Endothelial cell (in vitro differentiated cells): Measurements from ENCODE around the gene TBXA2R. TPM values are rescaled to one million over a fixed set of nuclear protein-coding genes. Genes with fewer than 3 reads are reported as not detected.

ENCODE experiments used
- DNase-seq: peaks from one replicate; pipeline ENCODE4 v3.0.0; 2021; ENCODE audit warnings: low spot score
- H3K27ac Mint-ChIP-seq: one replicate; pipeline ENCODE4 v1.8.0; 2021; ENCODE audit warnings: mixed read lengths, inconsistent platforms; ENCODE audit not compliant: unreplicated experiment
- H3K27me3 Mint-ChIP-seq: one replicate; pipeline ENCODE4 v1.8.0; 2021; ENCODE audit warnings: mild to moderate bottlenecking, moderate library complexity, mixed read lengths, inconsistent platforms; ENCODE audit not compliant: unreplicated experiment
- H3K36me3 Mint-ChIP-seq: one replicate; pipeline ENCODE4 v1.8.0; 2021; ENCODE audit warnings: mild to moderate bottlenecking, low read depth, mixed read lengths, inconsistent platforms; ENCODE audit not compliant: unreplicated experiment
- H3K4me1 Mint-ChIP-seq: one replicate; pipeline ENCODE4 v1.8.0; 2021; ENCODE audit warnings: mild to moderate bottlenecking, mixed read lengths, inconsistent platforms; ENCODE audit not compliant: unreplicated experiment
- H3K4me3 Mint-ChIP-seq: one replicate; pipeline ENCODE4 v1.8.0; 2021; ENCODE audit warnings: mild to moderate bottlenecking, mixed read lengths, inconsistent platforms; ENCODE audit not compliant: unreplicated experiment
- H3K9me3 Mint-ChIP-seq: one replicate; pipeline ENCODE4 v1.8.0; 2021; ENCODE audit warnings: mixed read lengths, inconsistent platforms; ENCODE audit not compliant: unreplicated experiment
- CTCF ChIP-seq: fragments of 200-600 bp; sonication (generic); IDR thresholded peaks from one replicate; pipeline ENCODE4 v1.5.0; 2021; ENCODE audit warnings: antibody characterized with exemption; ENCODE audit not compliant: unreplicated experiment
- total RNA-seq: library from RNA; stranded (reverse); fragmentation: NEBNext Ultra II Directional; extraction: Animal tissue kit (Norgen Biotek cat#: 25700); gene quantifications from one replicate; pipeline ENCODE4 v1.2.1, GENCODE V29; 2021; ENCODE audit not compliant: unreplicated experiment

TBXA2R gene
- total RNA-seq, 1 donor from 2014 or later = 7.3 TPM

GRCh38 chr19:3575949-3576673 lies 30.6 kb downstream of the TBXA2R start:
- no peak overlapping the region for H3K27ac Mint-ChIP-seq
- H3K9me3 Mint-ChIP-seq = no peaks in the 10 kb centered on the region
- DNase-seq = no peak
- no peak for TF ChIP-seq CTCF
- H3K27me3 Mint-ChIP-seq = peaks cover 31% of the 10 kb centered on the region
- peaks cover 12% of the 10 kb centered on the region for H3K36me3 Mint-ChIP-seq
- H3K4me3 Mint-ChIP-seq = peak overlapping the region; percentile 31
- peaks cover 12% of the 10 kb centered on the region for H3K4me1 Mint-ChIP-seq

GRCh38 chr19:3575260-3575741 lies 31.4 kb downstream of the TBXA2R start:
- peak; percentile 49 for DNase-seq
- no peak for TF ChIP-seq CTCF
- Mint-ChIP-seq H3K4me1 (peaks cover 12% of the 10 kb centered on the region), H3K27ac (peak overlapping the region; percentile 13), H3K27me3 (peaks cover 30% of the 10 kb centered on the region), H3K9me3 (no peaks in the 10 kb centered on the region), H3K36me3 (peaks cover 12% of the 10 kb centered on the region), H3K4me3 (peak overlapping the region; percentile 79)

DNA sequence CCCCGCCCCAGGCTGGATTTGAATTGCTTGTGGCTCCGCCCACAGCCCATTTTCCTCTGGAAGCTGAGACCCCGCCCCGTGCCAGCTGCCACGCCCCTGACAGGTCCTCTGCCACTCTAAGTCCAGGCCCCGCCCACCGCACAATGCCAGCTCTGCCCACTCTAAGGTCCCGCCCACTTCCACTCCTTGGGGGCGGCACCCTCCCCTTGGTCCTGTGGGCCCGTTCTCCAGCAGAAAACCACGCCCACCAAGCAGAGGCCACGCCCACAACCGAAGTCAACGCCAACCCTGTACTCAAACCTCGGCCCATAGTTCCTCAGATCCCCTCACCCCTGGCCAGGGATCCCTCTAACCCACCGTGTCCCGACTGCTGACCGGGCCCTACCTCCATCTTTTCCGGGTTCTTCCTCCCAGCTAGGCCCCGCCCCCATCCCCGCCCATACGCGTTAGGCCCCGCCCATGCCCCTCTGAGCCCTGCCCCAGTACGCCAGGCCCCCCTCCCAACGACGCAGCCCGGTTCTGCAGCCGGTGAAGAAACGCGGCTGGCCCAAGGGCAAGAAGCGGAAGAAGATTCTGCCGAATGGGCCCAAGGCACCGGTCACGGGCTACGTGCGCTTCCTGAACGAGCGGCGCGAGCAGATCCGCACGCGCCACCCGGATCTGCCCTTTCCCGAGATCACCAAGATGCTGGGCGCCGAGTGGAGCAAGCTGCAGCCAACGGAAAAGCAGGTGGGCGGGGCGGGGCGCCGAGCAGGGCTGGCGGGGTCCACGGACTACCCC lies 32.6 kb downstream of the TBXA2R start:
- Mint-ChIP-seq H3K27me3 (peaks cover 23% of the 10 kb centered on the region), H3K27ac (no peak overlapping the region), H3K9me3 (no peaks in the 10 kb centered on the region), H3K4me1 (peaks cover 12% of the 10 kb centered on the region), H3K4me3 (peak overlapping the region; percentile 84), H3K36me3 (peaks cover 12% of the 10 kb centered on the region)
- peak; percentile 91 for DNase-seq
- TF ChIP-seq CTCF = no peak

DNA sequence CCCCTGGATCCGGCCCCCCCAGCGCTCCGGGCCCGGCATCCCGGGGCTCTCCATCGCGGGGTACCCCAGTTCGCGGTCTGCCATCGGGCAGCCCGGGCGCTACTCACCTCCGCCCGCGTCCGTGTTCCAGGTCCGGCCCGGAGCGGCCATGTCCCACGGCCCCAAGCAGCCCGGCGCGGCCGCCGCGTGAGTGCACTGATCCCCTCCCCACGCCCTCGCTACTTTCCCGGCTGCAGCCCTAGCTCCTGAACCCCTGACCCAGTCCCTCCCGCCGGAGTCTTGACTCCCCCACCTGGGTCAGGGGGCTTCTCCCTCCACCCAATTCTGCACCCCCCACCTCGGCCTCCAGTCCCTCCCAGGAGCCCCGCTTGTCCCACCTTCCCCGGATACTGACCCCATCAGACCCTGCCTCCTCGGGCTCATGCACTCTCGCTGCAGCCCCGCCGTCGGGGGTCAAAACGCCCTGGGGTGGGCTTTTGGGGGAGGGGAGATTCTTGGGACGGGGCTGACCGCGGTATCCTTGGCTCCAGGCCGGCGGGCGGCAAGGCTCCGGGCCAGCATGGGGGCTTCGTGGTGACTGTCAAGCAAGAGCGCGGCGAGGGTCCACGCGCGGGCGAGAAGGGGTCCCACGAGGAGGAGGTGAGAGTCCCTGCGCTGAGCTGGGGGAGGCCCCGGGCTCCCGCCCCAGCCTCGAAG lies 33.4 kb downstream of the TBXA2R start:
- peaks cover 12% of the 10 kb centered on the region for H3K4me1 Mint-ChIP-seq
- H3K9me3 Mint-ChIP-seq = no peaks in the 10 kb centered on the region
- DNase-seq = no peak
- H3K36me3 Mint-ChIP-seq = peaks cover 12% of the 10 kb centered on the region
- H3K27me3 Mint-ChIP-seq = peaks cover 20% of the 10 kb centered on the region
- H3K4me3 Mint-ChIP-seq = peak overlapping the region; percentile 84
- no peak for TF ChIP-seq CTCF
- H3K27ac Mint-ChIP-seq = no peak overlapping the region
